Fibroblast of skin of left quadriceps (primary cell): ENCODE results near the gene MACC1.
"Not testable (repeated sequence)": the region's sequence is repeated elsewhere in the genome, so short reads cannot be mapped to it uniquely, and the experiment has no call there.

Experiments
- DNase-seq, 2 experiments: peaks; one replicate each; pipeline ENCODE4 v3.0.0-alpha.2; 2013; ENCODE audit warnings: low read depth in 2 of 2

The MACC1 gene

GRCh38 chr7:20131776-20132175 lies 85.4 kb downstream of the MACC1 start:
- no peak for DNase-seq

- no peak for DNase-seq
These were observed 87.3 kb downstream of the MACC1 start for GRCh38 chr7:20129920-20130319.

- no peak for DNase-seq
These were observed 89.2 kb downstream of the MACC1 start for GRCh38 chr7:20128001-20128400.

GRCh38 chr7:20126060-20126459 lies 91.1 kb downstream of the MACC1 start:
- DNase-seq: not testable (repeated sequence)

- DNase-seq: not testable (repeated sequence)
These were observed 93.1 kb downstream of the MACC1 start for GRCh38 chr7:20124087-20124486.

GRCh38 chr7:20122653-20123316 lies 94.4 kb downstream of the MACC1 start:
- DNase-seq: not testable (repeated sequence)

- no peak for DNase-seq
These were observed 95.1 kb downstream of the MACC1 start for GRCh38 chr7:20122073-20122472.

GRCh38 chr7:20121404-20121803 lies 95.8 kb downstream of the MACC1 start:
- no peak for DNase-seq

GRCh38 chr7:20120611-20121168 lies 96.5 kb downstream of the MACC1 start:
- DNase-seq: not testable (repeated sequence)

- no peak for DNase-seq
These were observed 100.3 kb downstream of the MACC1 start for GRCh38 chr7:20116869-20117268.

GRCh38 chr7:20114468-20114867 lies 102.7 kb downstream of the MACC1 start:
- DNase-seq: no peak

GRCh38 chr7:20113427-20114027 lies 103.7 kb downstream of the MACC1 start:
- no peak for DNase-seq

GRCh38 chr7:20112696-20113095 lies 104.5 kb downstream of the MACC1 start:
- DNase-seq: no peak

GRCh38 chr7:20111821-20112542 lies 105.2 kb downstream of the MACC1 start:
- no peak for DNase-seq

GRCh38 chr7:20107582-20107981 lies 109.6 kb downstream of the MACC1 start:
- DNase-seq: no peak

GRCh38 chr7:20104696-20105095 lies 112.5 kb downstream of the MACC1 start:
- DNase-seq: no peak

GRCh38 chr7:20102982-20103381 lies 114.2 kb downstream of the MACC1 start:
- DNase-seq: no peak

- DNase-seq: no peak
These were observed 121.3 kb downstream of the MACC1 start for GRCh38 chr7:20095862-20096261.

GRCh38 chr7:20095436-20095835 lies 121.7 kb downstream of the MACC1 start:
- DNase-seq: no peak

GRCh38 chr7:20089431-20089830 lies 127.8 kb downstream of the MACC1 start:
- no peak for DNase-seq

GRCh38 chr7:20085086-20085485 lies 132.1 kb downstream of the MACC1 start:
- DNase-seq: no peak
